CD4-positive, alpha-beta memory T cell (primary cell): ENCODE data around the gene RSPH10B. TPM values are rescaled to one million over a fixed set of nuclear protein-coding genes. Genes with fewer than 3 reads are reported as not detected.
"Not testable (repeated sequence)": the region's sequence is repeated elsewhere in the genome, so short reads cannot be mapped to it uniquely, and the experiment has no call there.

ENCODE experiments used
- CTCF ChIA-PET: fragments of 350-600 bp; sonication (Branson Sonifier 250); formaldehyde crosslinking; loops from one replicate; lab custom pipeline; 2021; ENCODE audit warnings: inconsistent platforms; ENCODE audit not compliant: partially characterized antibody; lab: Charles Lee
- POLR2A ChIA-PET: fragments of 350-600 bp; sonication (Branson Sonifier 250); formaldehyde crosslinking; loops from one replicate; lab custom pipeline; 2021; ENCODE audit not compliant: partially characterized antibody; lab: Charles Lee
- DNase-seq, 5 donors: peaks; one replicate each; pipeline versions ENCODE4 v3.0.0 to v3.0.0-alpha.2; 2020 to 2022; ENCODE audit warnings: mixed read lengths in 1 of 5
- H3K27ac ChIP-seq: one replicate; pipeline ENCODE4 v1.7.0; 2013; ENCODE audit warnings: low read depth, low read length
- H3K27me3 ChIP-seq: 2 replicates; pipeline ENCODE4 v1.7.0; 2013; ENCODE audit warnings: mild to moderate bottlenecking, low read length, moderate library complexity; ENCODE audit not compliant: insufficient read depth
- H3K36me3 ChIP-seq: 2 replicates; pipeline ENCODE4 v1.7.0; 2013; ENCODE audit warnings: mild to moderate bottlenecking, low read length, moderate library complexity; ENCODE audit not compliant: insufficient read depth
- H3K4me1 ChIP-seq: 2 replicates; pipeline ENCODE4 v1.7.0; 2013; ENCODE audit warnings: mild to moderate bottlenecking, low read length, moderate library complexity; ENCODE audit not compliant: insufficient read depth
- H3K4me3 ChIP-seq, 2 donors: one replicate each; pipeline ENCODE4 v1.7.0; 2013; ENCODE audit warnings: low read length in 2 of 2, mild to moderate bottlenecking in 1 of 2
- H3K9me3 ChIP-seq, 2 donors: one replicate each; pipeline ENCODE4 v1.7.0; 2013; ENCODE audit warnings: low read length in 2 of 2, control low read depth in 1 of 2; ENCODE audit not compliant: control insufficient read depth in 1 of 2
- H3K27ac Mint-ChIP-seq, 7 donors: one replicate each; pipeline ENCODE4 v1.8.0; 2020 to 2021; ENCODE audit warnings: mixed read lengths in 7 of 7, mild to moderate bottlenecking in 6 of 7, inconsistent platforms in 3 of 7, moderate library complexity in 3 of 7
- H3K27me3 Mint-ChIP-seq, 2 donors: one replicate each; pipeline ENCODE4 v1.8.0; 2020 to 2021; ENCODE audit warnings: mixed read lengths in 2 of 2
- H3K36me3 Mint-ChIP-seq, 2 donors: one replicate each; pipeline ENCODE4 v1.8.0; 2020 to 2021; ENCODE audit warnings: mixed read lengths in 2 of 2, inconsistent platforms in 1 of 2, mild to moderate bottlenecking in 1 of 2
- H3K4me1 Mint-ChIP-seq, 4 donors: one replicate each; pipeline ENCODE4 v1.8.0; 2020 to 2021; ENCODE audit warnings: mixed read lengths in 4 of 4, mild to moderate bottlenecking in 1 of 4
- H3K4me3 Mint-ChIP-seq, 8 donors: one replicate each; pipeline ENCODE4 v1.8.0; 2020 to 2021; ENCODE audit warnings: mixed read lengths in 8 of 8, mild to moderate bottlenecking in 7 of 8, moderate library complexity in 6 of 8, inconsistent platforms in 3 of 8
- H3K9me3 Mint-ChIP-seq, 8 donors: one replicate each; pipeline ENCODE4 v1.8.0; 2020 to 2021; ENCODE audit warnings: mixed read lengths in 8 of 8, mild to moderate bottlenecking in 5 of 8, inconsistent platforms in 3 of 8, moderate library complexity in 1 of 8
- intact Hi-C: fragments of 100-400 bp; cut with micrococcal nuclease; formaldehyde crosslinking; loops from one replicate; pipeline ENCODE4 v1.15.1; 2023
- polyA plus RNA-seq, 2 donors: library from polyadenylated mRNA; unstranded; fragments of 300-500 nt; fragmentation: Illumina TruSeq; gene quantifications; one replicate each; pipeline ENCODE4 v1.2.3, GENCODE V29; 2021
- total RNA-seq, 2 experiments: library from RNA; stranded (reverse); gene quantifications; one replicate each; pipeline ENCODE4 v1.2.3, GENCODE V29; 2021

The RSPH10B gene
- total and polyA plus RNA-seq, 4 experiments from 2014 or later, result not detected

DNA sequence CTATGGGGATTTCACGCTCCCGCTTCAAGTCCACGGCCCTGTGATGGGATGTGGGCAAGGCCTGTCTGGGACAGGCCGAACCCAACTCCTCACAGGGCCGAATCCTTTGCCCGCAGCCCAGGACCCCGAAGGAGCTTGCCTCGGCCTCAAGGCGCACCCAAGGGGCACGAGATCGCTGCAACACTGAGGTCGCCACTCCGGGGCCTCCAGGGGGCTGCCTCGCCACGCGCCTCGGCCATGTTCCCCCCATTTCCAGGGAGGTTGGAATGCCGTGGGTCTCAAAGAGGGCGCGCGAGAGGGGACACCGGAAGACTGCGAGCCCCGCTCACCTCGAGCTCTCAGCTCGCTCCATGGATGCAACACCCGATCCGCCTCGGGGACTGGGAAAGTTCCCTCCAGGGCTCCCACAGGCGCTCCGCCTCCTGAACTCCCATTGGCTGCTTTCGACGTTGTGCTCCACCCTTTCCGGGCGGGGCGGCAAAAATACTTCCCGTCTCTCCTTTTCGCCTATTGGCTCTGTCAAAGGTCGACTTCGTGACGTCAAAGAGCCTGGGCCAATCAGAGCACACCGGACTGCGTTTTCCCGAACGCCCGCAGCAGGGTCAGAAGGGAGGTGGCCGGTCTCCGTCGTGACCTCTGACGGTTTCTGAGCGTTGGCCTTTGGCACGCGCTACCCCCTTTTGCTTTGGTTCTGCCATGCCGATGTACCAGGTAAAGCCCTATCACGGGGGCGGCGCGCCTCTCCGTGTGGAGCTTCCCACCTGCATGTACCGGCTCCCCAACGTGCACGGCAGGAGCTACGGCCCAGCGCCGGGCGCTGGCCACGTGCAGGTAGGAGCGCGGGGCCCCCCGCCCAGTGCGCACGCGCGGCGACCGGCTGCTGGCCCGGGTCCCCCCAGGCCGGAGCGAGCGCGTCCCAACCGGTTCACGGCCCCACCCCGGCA, 38.5 kb upstream of the RSPH10B start, which contains the start of the genes AIMP2 and PMS2:
Gene AIMP2, plus strand, starts transcription at position 605 of the 944 bp plus-strand sequence. Its CDS starts 92 bp downstream, at position 697.
Gene PMS2, minus strand, starts transcription at position 382 of the 944 bp plus-strand sequence. Its CDS starts 30 bp downstream, at position 352.
- Mint-ChIP-seq H3K9me3 (no peaks in the 10 kb centered on the region), H3K4me3 (peak within 1 kb of the TSS; percentile 92 to 97 (median 95)), H3K27me3 (no peaks in the 10 kb centered on the region), H3K27ac (peak within 1 kb of the TSS; percentile 93 to 98 (median 97)), H3K4me1 (peaks cover 18 to 37% (median 25%) of the 10 kb centered on the region in 4 donors), H3K36me3 (peaks cover 4 to 11% of the 10 kb centered on the region in 2 donors)
- Histone ChIP-seq H3K27me3 (no peaks in the 10 kb centered on the region), H3K4me3 (peak within 1 kb of the TSS; percentile 70 to 73), H3K36me3 (peaks cover 6% of the 10 kb centered on the region), H3K9me3 (no peaks in the 10 kb centered on the region), H3K27ac (peak within 1 kb of the TSS; percentile 86), H3K4me1 (peaks cover 21% of the 10 kb centered on the region)
- DNase-seq, result peak; percentile 93 to 97 (median 94)
- intact Hi-C loops, result loop anchor here (1.0 kb wide), 1 partner anchor 97 kb away; no protein-coding TSS in a partner anchor
- ChIA-PET CTCF (interaction anchor here (0.6 to 3.0 kb wide), 9 partner anchors 11 to 341 kb away, joined by 3 to 16 read pairs (median 4); no protein-coding TSS in a partner anchor), POLR2A (interaction anchor here (0.6 to 2.9 kb wide), 7 partner anchors 12 to 800 kb away, joined by 3 to 13 read pairs (median 4); no protein-coding TSS in a partner anchor)

DNA sequence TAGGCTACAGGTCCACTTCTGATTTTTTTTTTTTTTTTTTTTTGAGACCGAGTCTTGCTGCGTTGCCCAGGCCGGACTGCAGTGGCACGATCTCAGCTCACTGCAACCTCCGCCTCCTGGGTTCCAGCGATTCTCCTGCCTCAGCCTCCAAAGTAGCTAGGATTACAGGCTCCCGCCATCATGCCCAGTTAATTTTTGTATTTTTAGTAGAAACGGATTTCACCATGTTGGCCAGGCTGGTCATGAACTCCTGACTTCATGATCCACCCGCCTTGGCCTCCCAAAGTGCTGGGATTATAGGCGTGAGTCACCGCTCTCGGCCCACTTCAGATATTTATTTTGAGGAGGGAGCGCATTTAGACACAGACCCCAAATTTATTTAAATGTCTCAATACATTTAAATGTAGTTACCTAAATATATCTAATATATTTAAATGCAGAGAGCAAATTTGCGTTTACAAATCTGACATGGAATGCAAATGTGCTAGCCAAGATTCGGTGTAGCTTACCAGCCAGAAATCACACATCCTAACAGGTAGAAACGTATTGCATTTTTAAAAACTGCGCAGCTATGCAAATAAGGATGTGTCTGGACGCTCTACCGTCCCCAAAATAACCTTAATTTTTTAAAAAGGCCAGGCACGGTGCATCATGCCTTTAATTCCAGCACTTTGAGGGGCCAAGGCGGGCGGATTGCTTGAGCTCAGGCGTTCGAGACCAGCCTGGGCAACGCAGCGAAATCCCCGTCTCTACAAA, 37.5 kb upstream of the RSPH10B start:
- peak overlapping the region in 1 of 2 donors; percentile 70 for H3K4me3 ChIP-seq
- POLR2A ChIA-PET, result interaction anchor here (1.3 to 2.9 kb wide), 3 partner anchors 11 to 52 kb away, joined by 3 to 13 read pairs (median 8); no protein-coding TSS in a partner anchor
- H3K9me3 ChIP-seq, DNase-seq, H3K27me3 ChIP-seq, H3K9me3 Mint-ChIP-seq, H3K27me3 Mint-ChIP-seq, intact Hi-C loops: not testable (repeated sequence)
- H3K4me1 ChIP-seq, result peaks cover 21% of the 10 kb centered on the region
- Mint-ChIP-seq H3K4me3 (peak overlapping the region; percentile 66 to 96 (median 94)), H3K4me1 (peaks cover 16 to 37% (median 25%) of the 10 kb centered on the region in 4 donors), H3K27ac (peak overlapping the region in 4 of 7 donors; percentile 74 to 97 (median 81)), H3K36me3 (peaks cover 9 to 16% of the 10 kb centered on the region in 2 donors)
- CTCF ChIA-PET, result interaction anchor here (0.6 to 3.0 kb wide), 5 partner anchors 10 to 315 kb away, joined by 3 to 16 read pairs (median 9); no protein-coding TSS in a partner anchor
- peak overlapping the region; percentile 86 for H3K27ac ChIP-seq
- H3K36me3 ChIP-seq, result peaks cover 11% of the 10 kb centered on the region

DNA sequence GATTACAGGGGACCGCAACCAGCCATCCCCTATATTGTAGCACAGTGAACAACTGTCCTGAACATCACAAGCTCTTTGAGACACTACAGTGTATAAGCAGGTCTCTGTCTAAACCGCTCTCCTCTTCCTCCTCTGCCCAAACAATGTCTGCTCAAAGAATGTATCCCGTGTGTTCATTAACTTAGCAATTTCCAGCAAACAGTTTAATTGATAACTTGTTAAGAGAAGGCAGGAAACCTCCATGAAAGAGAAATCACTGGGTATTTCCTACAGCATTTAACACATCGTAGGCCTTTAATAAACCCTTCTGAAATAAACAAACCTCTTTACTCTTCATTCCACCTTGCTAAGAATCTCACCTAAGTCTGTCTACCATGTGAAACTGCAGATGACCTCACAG, 36.9 kb upstream of the RSPH10B start:
- peaks cover 21% of the 10 kb centered on the region for H3K4me1 ChIP-seq
- no peak for DNase-seq
- Mint-ChIP-seq H3K4me1 (peaks cover 13 to 33% (median 23%) of the 10 kb centered on the region in 4 donors), H3K27me3 (no peaks in the 10 kb centered on the region), H3K27ac (peak overlapping the region in 5 of 7 donors; percentile 0 to 86 (median 74)), H3K9me3 (no peaks in the 10 kb centered on the region), H3K36me3 (peaks cover 8 to 19% of the 10 kb centered on the region in 2 donors), H3K4me3 (peak overlapping the region; percentile 2 to 96 (median 72))
- CTCF ChIA-PET, result interaction anchor here (2.6 to 3.0 kb wide), 2 partner anchors 9 to 316 kb away, joined by 10 to 16 read pairs; no protein-coding TSS in a partner anchor
- no peaks in the 10 kb centered on the region for H3K27me3 ChIP-seq
- H3K27ac ChIP-seq, result no peak overlapping the region
- peaks cover 11% of the 10 kb centered on the region for H3K36me3 ChIP-seq
- POLR2A ChIA-PET, result interaction anchor here (2.9 kb wide), 1 partner anchor 19 kb away, joined by 13 read pairs; no protein-coding TSS in a partner anchor
- no peak overlapping the region for H3K4me3 ChIP-seq
- H3K9me3 ChIP-seq, result no peaks in the 10 kb centered on the region
- intact Hi-C loops, result no loop called here

DNA sequence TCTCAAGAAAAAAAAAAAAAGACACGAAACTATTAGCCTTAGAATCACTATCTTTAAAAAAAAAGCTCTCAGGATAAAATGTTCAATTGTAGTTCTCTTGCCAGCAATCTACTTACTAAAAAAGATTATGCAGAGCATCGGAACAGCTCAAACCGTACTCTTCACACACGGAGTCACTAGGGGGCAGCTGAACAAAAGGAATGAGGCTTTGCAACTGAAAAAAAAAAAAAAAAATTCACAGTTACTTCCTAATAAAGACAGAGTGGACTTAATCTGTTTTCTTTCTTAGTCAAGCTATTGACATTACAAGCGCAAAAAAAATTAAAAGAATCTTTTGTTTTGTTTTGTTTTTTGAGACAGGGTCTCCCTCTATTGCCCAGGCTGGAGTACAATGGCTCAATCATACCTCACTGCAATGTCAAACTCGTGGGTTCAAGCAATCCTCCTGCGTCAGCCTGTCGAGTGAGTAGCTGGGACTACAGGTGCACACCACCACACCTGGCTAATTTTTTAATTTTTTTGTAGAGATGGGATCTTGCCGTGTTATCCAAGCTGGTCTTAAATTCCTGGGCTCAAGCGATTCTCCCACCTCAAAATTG, 26.8 kb upstream of the RSPH10B start:
- Histone ChIP-seq H3K27ac (no peak overlapping the region), H3K4me1 (no peaks in the 10 kb centered on the region), H3K9me3 (no peaks in the 10 kb centered on the region), H3K36me3 (peaks cover 27% of the 10 kb centered on the region), H3K4me3 (no peak overlapping the region), H3K27me3 (no peaks in the 10 kb centered on the region)
- peak overlapping the region in 1 of 7 donors; percentile 48 for H3K27ac Mint-ChIP-seq
- intact Hi-C loops, result loop anchor here (1.0 to 10.0 kb wide), 3 partner anchors 109 to 437 kb away; no protein-coding TSS in a partner anchor
- ChIA-PET CTCF (interaction anchor here (0.7 to 5.6 kb wide), 19 partner anchors 11 to 440 kb away, joined by 3 to 74 read pairs (median 4); partner anchors contain the start of genes AIMP2 and PMS2), POLR2A (interaction anchor here (1.0 to 2.0 kb wide), 3 partner anchors 12 to 450 kb away, joined by 3 to 12 read pairs (median 8); partner anchors contain the start of genes AIMP2, DAGLB and PMS2)
- peak in 4 of 5 donors; percentile 57 to 61 (median 58) for DNase-seq
- no peak overlapping the region for H3K4me3 Mint-ChIP-seq
- peaks cover 26 to 46% of the 10 kb centered on the region in 2 donors for H3K36me3 Mint-ChIP-seq
- H3K4me1 Mint-ChIP-seq, result peaks cover 0 to 1% (median 0%) of the 10 kb centered on the region in 4 donors
- peaks cover 0 to 2% (median 0%) of the 10 kb centered on the region in 8 donors for H3K9me3 Mint-ChIP-seq
- no peaks in the 10 kb centered on the region for H3K27me3 Mint-ChIP-seq

DNA sequence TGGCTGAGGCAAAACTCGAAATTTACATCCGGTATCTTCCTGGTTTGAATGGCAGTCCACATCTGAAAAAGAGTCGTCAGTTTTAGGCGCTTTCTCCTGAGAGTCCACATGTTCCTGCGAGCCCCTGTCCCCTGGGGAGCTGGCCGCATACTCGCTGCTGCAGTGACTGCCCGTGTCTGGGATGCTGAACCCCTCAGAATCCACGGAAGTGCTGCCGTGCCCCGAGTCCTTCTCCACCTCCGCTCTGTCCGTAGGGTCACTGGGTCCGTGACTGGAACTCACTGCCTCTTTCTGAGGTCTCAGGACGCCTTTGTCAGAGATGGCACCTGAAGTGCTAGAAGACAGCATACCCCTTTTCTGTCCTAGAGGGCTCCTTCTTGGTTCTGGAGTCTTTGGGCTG, 16.6 kb upstream of the RSPH10B start:
- intact Hi-C loops, DNase-seq, H3K27me3 ChIP-seq, H3K4me3 Mint-ChIP-seq, H3K27me3 Mint-ChIP-seq, POLR2A ChIA-PET, H3K9me3 Mint-ChIP-seq, H3K9me3 ChIP-seq, H3K4me1 Mint-ChIP-seq, H3K4me3 ChIP-seq, H3K36me3 ChIP-seq, H3K27ac ChIP-seq, H3K27ac Mint-ChIP-seq, H3K4me1 ChIP-seq, CTCF ChIA-PET: not testable (repeated sequence)
- H3K36me3 Mint-ChIP-seq, result peaks cover 27 to 40% of the 10 kb centered on the region in 2 donors

DNA sequence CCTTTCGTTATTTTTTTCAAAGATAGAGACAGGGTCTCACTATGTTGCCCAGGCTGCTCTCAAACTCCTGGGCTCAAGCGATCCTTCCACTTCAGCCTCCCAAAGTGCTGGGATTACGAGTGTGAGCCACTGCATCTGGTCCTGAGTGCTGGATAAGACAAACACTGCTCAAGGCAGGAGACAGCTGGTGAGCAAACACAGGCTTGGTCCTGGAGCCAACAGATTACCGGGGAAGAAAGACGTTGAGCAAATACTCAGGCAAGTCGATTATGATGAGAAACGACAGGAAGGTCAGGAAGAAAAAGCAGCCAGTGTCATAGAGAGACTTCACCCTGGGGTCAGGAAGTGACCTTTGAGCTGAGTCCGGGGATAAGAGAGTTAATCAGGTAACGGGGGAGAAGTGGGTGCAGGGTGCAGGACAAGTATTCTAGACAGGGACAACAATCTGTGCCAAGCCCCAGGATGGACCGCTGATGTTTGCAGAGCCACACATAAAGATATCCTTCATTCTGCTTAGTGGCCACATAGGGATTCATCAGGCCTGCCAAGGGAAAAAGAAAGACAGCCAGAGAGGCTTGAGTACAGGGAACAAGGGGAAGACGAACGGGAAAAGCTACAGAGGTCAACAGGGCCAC, 9.3 kb upstream of the RSPH10B start:
- H3K27me3 ChIP-seq, H3K4me3 ChIP-seq, H3K4me3 Mint-ChIP-seq, intact Hi-C loops, H3K9me3 Mint-ChIP-seq, H3K9me3 ChIP-seq, H3K27ac ChIP-seq, H3K36me3 ChIP-seq, DNase-seq, POLR2A ChIA-PET, H3K4me1 Mint-ChIP-seq, H3K4me1 ChIP-seq, H3K27me3 Mint-ChIP-seq: not testable (repeated sequence)
- H3K36me3 Mint-ChIP-seq, result peaks cover 12 to 22% of the 10 kb centered on the region in 2 donors
- peak overlapping the region in 1 of 7 donors; percentile 18 for H3K27ac Mint-ChIP-seq
- CTCF ChIA-PET, result interaction anchor here (1.4 kb wide), 1 partner anchor 9 kb away, joined by 3 read pairs; no protein-coding TSS in a partner anchor
